Activated CD4-positive, alpha-beta memory T cell treated with anti-CD3 and anti-CD28 coated beads, Interleukin-2, amount 10 ng/mL, durations not matched to agents 7 days and 5 days (primary cell): ENCODE results near the gene STRADB. TPM values are rescaled to one million over a fixed set of nuclear protein-coding genes. Genes with fewer than 3 reads are reported as not detected.
A peak's percentile ranks its signal among the peaks of the same experiment; 100 is the strongest.

ENCODE experiments used
- CTCF ChIA-PET: fragments of 350-600 bp; sonication (Branson Sonifier 250); formaldehyde crosslinking; loops from one replicate; lab custom pipeline; 2021; ENCODE audit warnings: antibody characterized with exemption, inconsistent platforms; lab: Charles Lee
- POLR2A ChIA-PET: fragments of 350-600 bp; sonication (Branson Sonifier 250); formaldehyde crosslinking; loops from one replicate; lab custom pipeline; 2021; ENCODE audit warnings: antibody characterized with exemption; lab: Charles Lee
- DNase-seq: peaks from one replicate; pipeline ENCODE4 v3.0.0-alpha.2; 2020
- H3K27ac Mint-ChIP-seq: one replicate; pipeline ENCODE4 v1.8.0; 2021; ENCODE audit warnings: mild to moderate bottlenecking, mixed read lengths
- H3K27me3 Mint-ChIP-seq: one replicate; pipeline ENCODE4 v1.8.0; 2021; ENCODE audit warnings: mixed read lengths
- H3K36me3 Mint-ChIP-seq: one replicate; pipeline ENCODE4 v1.8.0; 2021; ENCODE audit warnings: low read depth, mixed read lengths
- H3K4me1 Mint-ChIP-seq: one replicate; pipeline ENCODE4 v1.8.0; 2021; ENCODE audit warnings: mixed read lengths
- H3K4me3 Mint-ChIP-seq: one replicate; pipeline ENCODE4 v1.8.0; 2021; ENCODE audit warnings: mild to moderate bottlenecking, mixed read lengths
- H3K9me3 Mint-ChIP-seq: one replicate; pipeline ENCODE4 v1.8.0; 2021; ENCODE audit warnings: mixed read lengths
- total RNA-seq, 2 experiments: library from RNA; stranded (reverse); gene quantifications; one replicate each; pipeline ENCODE4 v1.2.3, GENCODE V29; 2021

The STRADB gene
- 10 to 100 TPM; 18.9 to 19.2 TPM for total RNA-seq

- H3K9me3 Mint-ChIP-seq = no peaks in the 10 kb centered on the region
- CTCF ChIA-PET = interaction anchor here (0.6 to 2.2 kb wide), 24 partner anchors 19 to 738 kb away, joined by 3 to 11 read pairs (median 3); partner anchors contain the start of genes ALS2 and CASP8
- peaks cover 53% of the 10 kb centered on the region for H3K4me1 Mint-ChIP-seq
- H3K4me3 Mint-ChIP-seq = peak within 1 kb of the TSS; percentile 95
- H3K27ac Mint-ChIP-seq = peak within 1 kb of the TSS; percentile 96
- no peaks in the 10 kb centered on the region for H3K27me3 Mint-ChIP-seq
- DNase-seq = peak; percentile 97
- POLR2A ChIA-PET = interaction anchor here (0.6 to 4.0 kb wide), 29 partner anchors 10 to 588 kb away, joined by 3 to 48 read pairs (median 5); partner anchors contain the start of genes ALS2, CASP10, CASP8 and CLK1
- H3K36me3 Mint-ChIP-seq = peaks cover 24% of the 10 kb centered on the region
Observed at GRCh38 chr2:201451292-201452057, at the start of gene STRADB, which contains the start of gene TRAK2. Gene STRADB (plus strand): TSS chr2:201451740. CDS start chr2:201454841, 3,101 bp downstream. Gene TRAK2 (minus strand): TSS chr2:201451458. CDS start chr2:201420507, 30,951 bp downstream.

GRCh38 chr2:201401815-201402214 lies 49.7 kb upstream of the STRADB start:
- CTCF ChIA-PET = no interaction called here
- no peak for DNase-seq
- Mint-ChIP-seq H3K4me1 (peaks cover 38% of the 10 kb centered on the region), H3K9me3 (no peaks in the 10 kb centered on the region), H3K27ac (no peak overlapping the region), H3K27me3 (no peaks in the 10 kb centered on the region), H3K36me3 (peaks cover 48% of the 10 kb centered on the region), H3K4me3 (no peak overlapping the region)
- POLR2A ChIA-PET = interaction anchor here (2.0 kb wide), 1 partner anchor 49 kb away, joined by 5 read pairs; the partner anchor contains the start of genes STRADB and TRAK2

- Mint-ChIP-seq H3K4me1 (peaks cover 45% of the 10 kb centered on the region), H3K27ac (no peak overlapping the region), H3K9me3 (no peaks in the 10 kb centered on the region), H3K27me3 (no peaks in the 10 kb centered on the region), H3K4me3 (no peak overlapping the region), H3K36me3 (peaks cover 51% of the 10 kb centered on the region)
- no peak for DNase-seq
- CTCF ChIA-PET = interaction anchor here (0.8 kb wide), 1 partner anchor 171 kb away, joined by 3 read pairs; no protein-coding TSS in a partner anchor
- POLR2A ChIA-PET = interaction anchor here (2.0 kb wide), 1 partner anchor 48 kb away, joined by 5 read pairs; the partner anchor contains the start of genes STRADB and TRAK2
Observed at GRCh38 chr2:201402651-201403562, 48.6 kb upstream of the STRADB start.

GRCh38 chr2:201403880-201404279 lies 47.7 kb upstream of the STRADB start:
- Mint-ChIP-seq H3K4me3 (no peak overlapping the region), H3K9me3 (no peaks in the 10 kb centered on the region), H3K27me3 (no peaks in the 10 kb centered on the region), H3K27ac (no peak overlapping the region), H3K4me1 (peaks cover 46% of the 10 kb centered on the region), H3K36me3 (peaks cover 49% of the 10 kb centered on the region)
- CTCF ChIA-PET = interaction anchor here (0.8 kb wide), 1 partner anchor 172 kb away, joined by 3 read pairs; no protein-coding TSS in a partner anchor
- POLR2A ChIA-PET = no interaction called here
- DNase-seq = no peak

- POLR2A ChIA-PET = interaction anchor here (0.6 to 2.8 kb wide), 9 partner anchors 9 to 862 kb away, joined by 3 to 11 read pairs (median 3); partner anchors contain the start of gene TRAK2
- Mint-ChIP-seq H3K27me3 (no peaks in the 10 kb centered on the region), H3K4me1 (peaks cover 46% of the 10 kb centered on the region), H3K9me3 (no peaks in the 10 kb centered on the region), H3K36me3 (peaks cover 42% of the 10 kb centered on the region), H3K4me3 (no peak overlapping the region), H3K27ac (peak overlapping the region; percentile 47)
- DNase-seq = no peak
- CTCF ChIA-PET = interaction anchor here (0.8 to 1.3 kb wide), 4 partner anchors 9 to 168 kb away, joined by 3 to 4 read pairs (median 4); partner anchors contain the start of gene STRADB
Observed at GRCh38 chr2:201404699-201405280, 46.8 kb upstream of the STRADB start.

- peaks cover 48% of the 10 kb centered on the region for H3K36me3 Mint-ChIP-seq
- POLR2A ChIA-PET = interaction anchor here (0.7 to 2.8 kb wide), 6 partner anchors 8 to 173 kb away, joined by 3 to 22 read pairs (median 6); partner anchors contain the start of genes STRADB and TRAK2
Observed at GRCh38 chr2:201406077-201406662, 45.4 kb upstream of the STRADB start.

GRCh38 chr2:201407265-201407664 lies 44.3 kb upstream of the STRADB start:
- Mint-ChIP-seq H3K36me3 (peaks cover 53% of the 10 kb centered on the region), H3K4me3 (no peak overlapping the region), H3K9me3 (no peaks in the 10 kb centered on the region), H3K27me3 (no peaks in the 10 kb centered on the region), H3K27ac (no peak overlapping the region), H3K4me1 (peaks cover 42% of the 10 kb centered on the region)
- CTCF ChIA-PET = interaction anchor here (1.2 kb wide), 1 partner anchor 444 kb away, joined by 3 read pairs; the partner anchor contains the start of gene ORC2
- DNase-seq = no peak
- POLR2A ChIA-PET = interaction anchor here (1.7 kb wide), 1 partner anchor 44 kb away, joined by 22 read pairs; the partner anchor contains the start of genes STRADB and TRAK2

More at GRCh38 chr2:201406077-201406662, 45.4 kb upstream of the STRADB start:
- peak overlapping the region; percentile 44 for H3K27ac Mint-ChIP-seq
- H3K4me1 Mint-ChIP-seq = peaks cover 45% of the 10 kb centered on the region
- no peaks in the 10 kb centered on the region for H3K9me3 Mint-ChIP-seq
- H3K4me3 Mint-ChIP-seq = no peak overlapping the region
- no peaks in the 10 kb centered on the region for H3K27me3 Mint-ChIP-seq
- DNase-seq = no peak
- CTCF ChIA-PET = interaction anchor here (1.2 kb wide), 1 partner anchor 443 kb away, joined by 3 read pairs; the partner anchor contains the start of gene ORC2

GRCh38 chr2:201408931-201409330 lies 42.6 kb upstream of the STRADB start:
- Mint-ChIP-seq H3K4me3 (no peak overlapping the region), H3K4me1 (peaks cover 38% of the 10 kb centered on the region), H3K27ac (no peak overlapping the region), H3K9me3 (no peaks in the 10 kb centered on the region), H3K36me3 (peaks cover 45% of the 10 kb centered on the region), H3K27me3 (no peaks in the 10 kb centered on the region)
- POLR2A ChIA-PET = interaction anchor here (0.6 kb wide), 1 partner anchor 43 kb away, joined by 3 read pairs; the partner anchor contains the start of genes STRADB and TRAK2
- DNase-seq = no peak
- CTCF ChIA-PET = no interaction called here

GRCh38 chr2:201411421-201411820 lies 40.1 kb upstream of the STRADB start:
- POLR2A ChIA-PET = no interaction called here
- Mint-ChIP-seq H3K27ac (no peak overlapping the region), H3K27me3 (no peaks in the 10 kb centered on the region), H3K4me1 (peaks cover 14% of the 10 kb centered on the region), H3K4me3 (no peak overlapping the region), H3K9me3 (no peaks in the 10 kb centered on the region), H3K36me3 (peaks cover 31% of the 10 kb centered on the region)
- CTCF ChIA-PET = no interaction called here
- DNase-seq = no peak

- H3K4me3 Mint-ChIP-seq = no peak overlapping the region
- H3K27ac Mint-ChIP-seq = no peak overlapping the region
- H3K4me1 Mint-ChIP-seq = peaks cover 1% of the 10 kb centered on the region
- ChIA-PET CTCF (interaction anchor here (1.9 kb wide), 1 partner anchor 49 kb away, joined by 7 read pairs; no protein-coding TSS in a partner anchor), POLR2A (interaction anchor here (1.3 to 2.3 kb wide), 6 partner anchors 20 to 367 kb away, joined by 4 to 22 read pairs (median 7); partner anchors contain the start of genes STRADB and TRAK2)
- H3K27me3 Mint-ChIP-seq = no peaks in the 10 kb centered on the region
- DNase-seq = no peak
- no peaks in the 10 kb centered on the region for H3K9me3 Mint-ChIP-seq
- peaks cover 27% of the 10 kb centered on the region for H3K36me3 Mint-ChIP-seq
Observed at GRCh38 chr2:201413143-201413542, 38.4 kb upstream of the STRADB start.

- ChIA-PET CTCF (interaction anchor here (1.1 to 1.9 kb wide), 4 partner anchors 9 to 140 kb away, joined by 3 to 7 read pairs (median 4); no protein-coding TSS in a partner anchor), POLR2A (interaction anchor here (0.7 to 2.3 kb wide), 12 partner anchors 9 to 367 kb away, joined by 3 to 22 read pairs (median 4); partner anchors contain the start of genes CFLAR, STRADB and TRAK2)
- Mint-ChIP-seq H3K27me3 (no peaks in the 10 kb centered on the region), H3K9me3 (no peaks in the 10 kb centered on the region), H3K4me1 (peaks cover 1% of the 10 kb centered on the region), H3K36me3 (peaks cover 27% of the 10 kb centered on the region), H3K4me3 (no peak overlapping the region), H3K27ac (no peak overlapping the region)
- DNase-seq = no peak
Observed at GRCh38 chr2:201413552-201413951, 38.0 kb upstream of the STRADB start.
